Left lung (tissue), 10 donors: ENCODE results near the gene ETFB. TPM values are rescaled to one million over a fixed set of nuclear protein-coding genes. Genes with fewer than 3 reads are reported as not detected.
A peak's percentile ranks its signal among the peaks of the same experiment; 100 is the strongest.

Experiments
- ATAC-seq: fragments of 200-7000 bp; cut with Tn5 transposase; one replicate; pipeline ENCODE4 v1.9.1; 2020; ENCODE audit warnings: moderate library complexity
- DNase-seq, 4 donors: peaks; one replicate each; pipeline ENCODE4 v3.0.0-alpha.2; 2013 to 2020
- H3K27ac ChIP-seq, 2 donors: fragments of 200-600 bp; sonication (generic) in 1 of 2; one replicate each; pipeline versions ENCODE4 v1.5.0 to v1.8.0; 2020 to 2021
- H3K27me3 ChIP-seq, 2 donors: fragments of 200-600 bp; sonication (generic) in 1 of 2; one replicate each; pipeline versions ENCODE4 v1.5.0 to v1.8.0; 2020 to 2021
- H3K36me3 ChIP-seq, 2 donors: fragments of 200-600 bp; sonication (generic) in 1 of 2; one replicate each; pipeline versions ENCODE4 v1.5.0 to v1.8.0; 2020 to 2021
- H3K4me1 ChIP-seq, 2 donors: fragments of 200-600 bp; one replicate each; pipeline ENCODE4 v1.8.0; 2021
- H3K4me3 ChIP-seq, 2 donors: fragments of 200-600 bp; sonication (generic) in 1 of 2; one replicate each; pipeline versions ENCODE4 v1.5.0 to v1.8.0; 2020 to 2021; ENCODE audit warnings: mild to moderate bottlenecking in 1 of 2
- H3K9me3 ChIP-seq, 2 donors: fragments of 200-600 bp; sonication (generic) in 1 of 2; one replicate each; pipeline versions ENCODE4 v1.5.0 to v1.8.0; 2020 to 2021
- CTCF ChIP-seq, 2 donors: fragments of 200-600 bp; sonication (generic) in 1 of 2; IDR thresholded peaks; one replicate each; pipeline versions ENCODE4 v1.5.0 to v1.8.0; 2021; ENCODE audit warnings: antibody characterized with exemption in 2 of 2
- intact Hi-C, 2 donors: fragments of 100-400 bp; cut with DNase I; formaldehyde crosslinking; loops; one replicate each; pipeline versions ENCODE4 v1.11.2 to v1.14.2; 2022
- polyA plus RNA-seq, 6 donors: library from polyadenylated mRNA; unstranded; fragments of 120-200 nt; gene quantifications; one replicate each; pipeline ENCODE4 v1.2.1, GENCODE V29; 2013; ENCODE audit not compliant: insufficient read length in 6 of 6
- total RNA-seq, 2 donors: library from RNA; stranded (reverse); fragmentation: NEBNext Ultra II Directional; extraction: Animal tissue kit (Norgen Biotek cat#: 25700); gene quantifications; one replicate each; pipeline ENCODE4 v1.2.1, GENCODE V29; 2021
- donor health status: DM: no; HTN: yes; CAD: no.
- donor health status: DM: no; HTN: no; CAD: no.

The ETFB gene
- total and polyA plus RNA-seq, 8 donors = 41.5 to 89.6 (median 47.9) TPM

GRCh38 chr19:51297406-51297805 lies 68.8 kb downstream of the ETFB start:
- Histone ChIP-seq H3K27me3 (peaks cover 0 to 63% of the 10 kb centered on the region in 2 donors), H3K27ac (no peak overlapping the region), H3K9me3 (peaks cover 0 to 4% of the 10 kb centered on the region in 2 donors), H3K4me3 (no peak overlapping the region), H3K4me1 (no peaks in the 10 kb centered on the region), H3K36me3 (no peaks in the 10 kb centered on the region)
- no peak for TF ChIP-seq CTCF (IDR thresholded peaks at IDR 0.05)
- intact Hi-C loops = no loop called here
- ATAC-seq = no peak
- no peak for DNase-seq

- intact Hi-C loops = no loop called here
- peaks cover 0 to 59% of the 10 kb centered on the region in 2 donors for H3K27me3 ChIP-seq
- H3K4me1 ChIP-seq = no peaks in the 10 kb centered on the region
- H3K27ac ChIP-seq = no peak overlapping the region
- no peak overlapping the region for H3K4me3 ChIP-seq
- no peaks in the 10 kb centered on the region for H3K9me3 ChIP-seq
- no peaks in the 10 kb centered on the region for H3K36me3 ChIP-seq
- no peak for ATAC-seq
- no peak for TF ChIP-seq CTCF (IDR thresholded peaks at IDR 0.05)
- no peak for DNase-seq
Observed at GRCh38 chr19:51296336-51297093, 69.7 kb downstream of the ETFB start.

GRCh38 chr19:51295382-51296126 lies 70.6 kb downstream of the ETFB start:
- ATAC-seq (no peak), DNase-seq (peak in 1 of 4 donors; percentile 63)
- no peaks in the 10 kb centered on the region for H3K4me1 ChIP-seq
- peaks cover 0 to 59% of the 10 kb centered on the region in 2 donors for H3K27me3 ChIP-seq
- intact Hi-C loops = no loop called here
- no peak overlapping the region for H3K4me3 ChIP-seq
- no peak overlapping the region for H3K27ac ChIP-seq
- TF ChIP-seq CTCF (IDR thresholded peaks at IDR 0.05) = no peak
- H3K36me3 ChIP-seq = no peaks in the 10 kb centered on the region
- H3K9me3 ChIP-seq = no peaks in the 10 kb centered on the region

Other genes with a start within 250 kb of the ETFB start
- 10 to 100 TPM in 1 of 2 donors, 1 to 10 TPM in 1; 8.0 to 46.5 TPM for gene SIGLEC9, start 241.5 kb downstream of the ETFB start, total RNA-seq
- gene SIGLEC9, start 241.5 kb downstream of the ETFB start, polyA plus RNA-seq = 1 to 10 TPM in 3 of 6 donors, under 1 TPM in 3; 0.63 to 1.7 (median 1.1) TPM
- 10 to 100 TPM in 1 of 2 donors, 1 to 10 TPM in 1; 7.3 to 10.4 TPM for gene SIGLEC7, start 224.1 kb downstream of the ETFB start, total RNA-seq
- gene SIGLEC7, start 224.1 kb downstream of the ETFB start, polyA plus RNA-seq = under 1 TPM; 0.63 to 0.91 (median 0.76) TPM
- 10 to 100 TPM; 15.7 to 26.4 TPM for gene CD33, start 141.3 kb downstream of the ETFB start, total RNA-seq
- 1 to 10 TPM; 3.3 to 4.5 (median 4.1) TPM for gene CD33, start 141.3 kb downstream of the ETFB start, polyA plus RNA-seq
- not detected for gene SIGLECL1, start 115.3 kb downstream of the ETFB start, total RNA-seq
- gene SIGLECL1, start 115.3 kb downstream of the ETFB start, polyA plus RNA-seq = not detected
- gene IGLON5, start 54.7 kb downstream of the ETFB start, total RNA-seq = not detected
- gene IGLON5, start 54.7 kb downstream of the ETFB start, polyA plus RNA-seq = 1 to 10 TPM; 1.0 to 4.1 (median 2.3) TPM
- 1 to 10 TPM; 3.5 to 4.1 TPM for gene VSIG10L, start 24.2 kb downstream of the ETFB start, total RNA-seq
- 1 to 10 TPM; 3.5 to 5.2 (median 3.7) TPM for gene VSIG10L, start 24.2 kb downstream of the ETFB start, polyA plus RNA-seq
- gene CLDND2, start 2.6 kb upstream of the ETFB start, total RNA-seq = 1 to 10 TPM; 1.4 to 1.6 TPM
- gene CLDND2, start 2.6 kb upstream of the ETFB start, polyA plus RNA-seq = 1 to 10 TPM in 5 of 6 donors, under 1 TPM in 1; 0.92 to 1.9 (median 1.4) TPM
- gene NKG7, start 6.3 kb upstream of the ETFB start, total RNA-seq = 10 to 100 TPM; 15.2 to 50.1 TPM
- gene NKG7, start 6.3 kb upstream of the ETFB start, polyA plus RNA-seq = 1 to 10 TPM; 2.8 to 7.6 (median 5.2) TPM
- not detected for gene LIM2, start 21.6 kb upstream of the ETFB start, total RNA-seq
- not detected for gene LIM2, start 21.6 kb upstream of the ETFB start, polyA plus RNA-seq
- under 1 TPM in 1 of 2 donors, not detected in 1; 0.29 TPM for gene C19orf84, start 24.2 kb upstream of the ETFB start, total RNA-seq
- under 1 TPM in 3 of 6 donors, not detected in 3; 0.25 to 0.34 (median 0.29) TPM for gene C19orf84, start 24.2 kb upstream of the ETFB start, polyA plus RNA-seq
- gene SIGLEC10, start 51.3 kb upstream of the ETFB start, total RNA-seq = 100 to 1,000 TPM in 1 of 2 donors, 1 to 10 TPM in 1; 5.2 to 119 TPM
- gene SIGLEC10, start 51.3 kb upstream of the ETFB start, polyA plus RNA-seq = 1 to 10 TPM; 1.3 to 2.1 (median 1.5) TPM
- gene SIGLEC8, start 92.1 kb upstream of the ETFB start, total RNA-seq = under 1 TPM; 0.87 to 0.99 TPM
- under 1 TPM in 2 of 6 donors, not detected in 4; 0.04 to 0.06 TPM for gene SIGLEC8, start 92.1 kb upstream of the ETFB start, polyA plus RNA-seq
- not detected for gene CEACAM18, start 112.2 kb upstream of the ETFB start, total RNA-seq
- not detected for gene CEACAM18, start 112.2 kb upstream of the ETFB start, polyA plus RNA-seq
- 1 to 10 TPM; 1.3 to 1.9 TPM for gene SIGLEC12, start 135.4 kb upstream of the ETFB start, total RNA-seq
- under 1 TPM in 3 of 6 donors, not detected in 3; 0.10 to 0.39 (median 0.34) TPM for gene SIGLEC12, start 135.4 kb upstream of the ETFB start, polyA plus RNA-seq
- gene SIGLEC6, start 165.3 kb upstream of the ETFB start, total RNA-seq = 1 to 10 TPM; 1.0 to 3.2 TPM
- under 1 TPM in 5 of 6 donors, not detected in 1; 0.10 to 0.42 (median 0.24) TPM for gene SIGLEC6, start 165.3 kb upstream of the ETFB start, polyA plus RNA-seq
- gene ZNF175, start 204.9 kb upstream of the ETFB start, total RNA-seq = 10 to 100 TPM in 1 of 2 donors, 1 to 10 TPM in 1; 9.4 to 13.3 TPM
- 10 to 100 TPM; 16.4 to 22.1 (median 18.1) TPM for gene ZNF175, start 204.9 kb upstream of the ETFB start, polyA plus RNA-seq